HG03060 (cell line): ENCODE measurements around the gene VIPR2.

Experiments used
- ATAC-seq: cut with Tn5 transposase; IDR thresholded peaks from one replicate; pipeline ENCODE4 v1.9.1; 2021; ENCODE audit warnings: low read depth, moderate number of reproducible peaks; ENCODE audit not compliant: unreplicated experiment

The VIPR2 gene

DNA sequence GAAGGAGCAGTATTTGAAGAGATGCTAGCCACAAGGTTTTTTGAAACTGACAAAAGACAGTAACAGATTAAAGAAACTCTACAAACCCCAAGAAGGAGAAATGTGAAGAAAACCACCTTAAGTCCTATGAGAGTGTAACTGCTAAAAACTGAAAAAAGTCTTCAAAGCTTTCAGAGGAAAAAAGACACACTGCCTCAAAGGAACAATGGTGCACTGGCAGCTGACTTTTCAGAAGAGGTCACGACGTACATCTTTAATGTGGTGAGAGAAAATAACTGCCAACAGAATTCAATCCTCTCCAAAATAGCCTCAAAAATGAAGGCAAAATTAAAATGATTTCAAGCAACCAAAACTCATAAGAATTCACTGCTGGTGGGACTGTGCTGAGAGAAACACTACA is 94.0 kb downstream of the VIPR2 start:
- no peak for ATAC-seq

DNA sequence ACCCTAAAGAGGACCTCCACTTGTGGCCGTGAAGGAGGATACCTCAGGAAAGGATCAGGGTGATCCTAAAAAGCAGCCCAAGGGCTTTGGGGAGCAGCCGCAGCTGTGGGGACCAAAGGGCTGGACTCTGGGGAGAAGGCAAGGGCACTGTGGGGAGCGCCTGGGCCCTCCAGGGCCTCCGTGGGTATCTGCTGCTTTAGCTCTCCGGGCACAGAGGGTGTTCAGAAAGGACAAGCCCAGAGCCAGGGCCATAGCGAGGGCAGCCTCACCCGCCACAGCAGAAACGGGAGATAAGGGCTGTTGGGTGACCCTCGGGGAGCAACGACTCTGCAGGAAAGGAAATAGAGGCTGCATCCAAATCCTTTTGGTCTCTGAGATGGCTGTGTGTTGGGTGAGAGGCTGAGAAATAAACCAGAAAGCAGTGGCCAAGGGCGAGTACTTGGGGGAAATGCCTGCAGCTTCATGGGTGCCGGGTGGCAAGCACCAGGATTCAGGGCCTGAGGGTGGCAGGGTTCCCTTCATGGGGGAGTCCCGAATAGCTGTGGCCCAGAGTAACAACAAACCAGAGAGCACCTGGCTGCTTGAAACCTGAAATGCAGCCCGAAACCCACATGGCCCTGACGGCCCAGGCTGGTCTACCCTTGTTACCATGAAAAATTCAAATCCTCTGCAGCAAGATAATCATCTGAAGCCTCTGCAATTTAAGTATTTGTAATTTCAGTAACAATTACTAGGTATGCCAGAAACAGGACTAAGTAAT is 95.2 kb downstream of the VIPR2 start:
- ATAC-seq = no peak

DNA sequence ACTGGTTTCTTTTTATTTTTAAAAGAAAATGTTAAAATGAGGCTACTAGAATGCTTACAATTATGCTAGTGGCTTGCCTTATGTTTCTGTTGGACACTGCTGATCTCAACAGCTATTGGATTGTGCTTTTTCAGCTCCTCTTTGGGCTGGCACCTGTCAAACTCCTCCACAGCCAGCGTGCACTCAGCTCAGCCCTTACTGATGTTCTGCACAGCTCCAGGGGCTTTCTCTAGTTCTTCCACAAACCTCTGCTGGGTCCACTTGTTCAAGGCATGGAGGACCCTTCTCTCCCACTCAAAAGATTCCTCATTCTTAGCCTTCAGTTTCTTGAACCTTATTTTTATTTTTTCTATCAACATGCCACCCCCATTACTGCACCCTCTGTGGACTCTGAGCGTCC is 96.0 kb downstream of the VIPR2 start:
- ATAC-seq = no peak

DNA sequence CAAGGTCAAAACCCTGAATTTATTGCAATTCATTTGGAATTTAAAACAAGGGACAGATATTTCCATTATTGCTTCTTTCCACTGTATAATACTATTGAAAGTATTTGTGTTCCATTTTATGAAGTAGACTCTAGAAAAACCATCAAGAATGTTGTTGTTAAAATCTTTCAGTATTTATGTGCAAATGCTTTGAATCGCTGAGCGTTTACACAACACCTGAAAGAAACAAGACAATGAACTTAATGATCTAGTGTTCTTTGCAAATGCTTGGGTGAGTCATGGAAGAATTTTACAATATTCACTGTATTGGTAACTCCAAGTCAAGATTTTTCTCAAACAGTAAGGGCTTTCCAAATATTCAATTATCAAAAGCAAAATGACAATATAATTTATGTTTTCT is 97.1 kb downstream of the VIPR2 start:
- ATAC-seq = no peak

DNA sequence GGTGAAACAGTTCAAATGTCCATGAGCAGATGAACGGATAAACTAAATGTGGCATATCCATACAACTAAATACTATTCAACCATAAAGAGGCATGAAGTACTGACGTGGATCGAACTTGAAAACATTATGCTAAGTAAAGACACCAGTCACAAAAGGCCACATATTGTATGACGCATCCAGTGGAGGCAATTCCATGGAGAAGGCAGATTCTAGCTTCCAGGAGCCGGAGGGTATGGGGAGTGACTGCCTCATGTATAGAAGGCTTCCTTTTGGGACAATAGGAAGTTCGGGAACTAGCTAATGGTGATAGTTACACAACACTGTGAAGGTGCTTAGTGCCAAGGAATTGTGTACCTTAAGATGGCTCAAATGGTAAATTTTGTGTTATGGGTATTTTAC is 98.4 kb downstream of the VIPR2 start:
- ATAC-seq = no peak

DNA sequence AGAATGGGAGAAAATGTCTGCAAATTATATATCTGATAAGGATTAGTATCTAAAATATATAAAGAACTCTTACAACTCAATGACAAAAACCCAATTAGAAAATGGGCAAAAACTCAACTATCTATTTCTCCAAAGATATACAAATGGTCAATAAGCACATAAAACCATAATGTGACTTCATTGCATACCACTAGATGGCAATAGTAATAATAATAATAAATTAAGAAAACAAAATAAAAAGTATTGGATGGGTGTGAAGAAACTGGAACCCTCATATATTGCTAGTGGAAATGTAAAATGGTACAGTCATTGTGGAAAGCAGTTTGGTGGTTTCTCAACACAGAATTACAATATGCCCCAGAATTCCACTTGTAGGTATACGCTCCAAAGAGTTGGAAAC is 98.8 kb downstream of the VIPR2 start:
- ATAC-seq = no peak

DNA sequence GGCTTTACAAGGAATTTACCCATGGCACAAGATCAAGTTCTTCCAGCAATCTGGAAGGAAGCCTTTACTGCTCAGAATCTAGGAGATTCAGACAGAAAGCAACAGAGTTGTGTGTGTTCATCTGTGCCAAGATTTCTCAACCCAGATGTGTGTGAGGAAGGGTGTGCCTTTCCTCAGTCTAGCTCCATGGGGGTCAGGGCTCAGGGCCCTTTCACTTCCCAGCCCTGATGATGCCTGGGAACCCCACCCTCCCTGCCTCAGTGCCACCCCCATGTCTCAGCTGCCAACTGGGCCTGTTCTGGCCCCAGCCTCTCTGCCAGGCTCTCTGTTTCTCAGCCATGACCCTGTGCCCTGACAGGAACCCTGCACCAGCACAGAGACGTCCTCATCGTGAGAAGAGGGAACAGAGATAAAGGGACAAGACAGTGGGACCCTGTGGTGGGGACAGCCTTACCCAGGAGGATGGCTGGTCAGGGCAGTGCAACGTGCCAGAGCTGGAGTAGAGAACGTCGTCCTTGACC is 102.0 kb downstream of the VIPR2 start:
- ATAC-seq = no peak

DNA sequence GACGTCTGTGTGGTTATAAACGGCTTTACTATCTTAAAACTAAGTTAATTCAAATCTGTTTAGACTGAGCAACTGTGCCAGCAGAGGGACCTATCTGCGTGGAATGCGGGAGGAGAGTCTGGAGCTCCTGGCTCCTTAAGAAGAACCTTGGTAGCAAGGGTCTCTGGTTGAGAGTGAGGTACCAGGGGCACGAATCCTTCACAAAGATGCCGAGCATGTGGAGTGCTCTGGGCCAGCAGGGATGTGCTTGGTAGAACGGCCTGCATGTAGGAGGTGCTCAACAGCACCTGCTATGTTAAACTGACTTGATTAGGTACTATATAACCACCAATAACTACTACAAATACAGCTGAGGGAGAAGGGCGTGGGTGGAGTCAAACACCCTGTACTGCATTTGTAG is 102.6 kb downstream of the VIPR2 start:
- ATAC-seq = no peak

DNA sequence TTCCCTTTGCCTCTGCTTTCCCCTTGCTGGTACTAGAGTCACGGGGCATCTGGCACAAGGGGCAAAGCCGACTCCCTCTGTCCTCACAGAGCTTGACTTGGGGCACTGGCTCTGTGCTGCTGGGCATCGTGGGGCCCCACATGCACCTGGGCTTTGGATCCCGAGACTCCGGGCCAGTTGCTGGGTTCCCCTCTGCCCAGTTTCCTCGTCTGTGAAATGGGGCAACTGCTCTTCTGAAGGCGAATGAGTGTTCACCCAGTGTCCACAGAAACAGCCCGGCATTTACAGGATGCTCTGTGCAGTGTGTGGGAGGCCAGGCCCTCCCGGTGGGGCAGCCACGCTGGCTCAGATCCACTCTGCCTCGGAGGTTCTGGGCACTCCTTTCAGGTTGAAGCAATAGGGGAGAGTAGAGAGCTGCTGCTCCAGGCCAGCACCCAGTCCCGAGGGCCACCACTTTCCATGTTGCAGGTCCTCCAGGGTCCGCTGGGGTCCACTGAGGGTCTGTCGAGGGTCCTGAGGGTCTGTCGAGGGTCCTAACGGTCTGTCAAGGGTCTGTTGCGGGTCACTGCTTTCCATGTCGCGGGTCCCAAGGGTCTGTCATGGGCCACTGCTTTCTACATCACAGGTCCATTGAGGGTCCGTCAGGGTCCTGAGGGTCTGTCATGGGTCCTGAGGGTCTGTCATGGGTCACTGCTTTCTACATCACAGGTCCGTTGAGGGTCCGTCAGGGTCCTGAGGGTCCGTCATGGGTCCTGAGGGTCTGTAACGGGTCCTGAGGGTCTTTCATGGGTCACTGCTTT is 103.6 kb downstream of the VIPR2 start:
- no peak for ATAC-seq

DNA sequence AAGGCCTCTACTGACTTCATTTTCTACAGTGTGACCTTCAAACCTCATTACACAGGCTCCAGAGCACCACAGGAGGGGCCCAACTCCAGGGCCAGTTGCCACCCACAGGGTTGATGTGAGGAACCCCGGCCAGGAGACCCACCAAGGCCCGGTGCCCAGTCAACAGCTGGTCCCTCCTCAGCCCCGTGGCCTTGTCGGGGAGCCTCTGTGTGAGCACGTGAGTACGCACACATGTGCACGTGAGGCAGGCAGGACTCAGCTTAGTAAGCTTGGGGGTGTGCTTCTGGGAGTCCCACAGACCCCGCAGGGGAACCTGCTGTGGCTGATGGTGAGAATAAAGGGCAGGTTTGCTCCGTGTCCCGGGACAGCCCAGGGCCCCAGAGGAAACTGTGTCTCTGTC is 104.5 kb downstream of the VIPR2 start:
- no peak for ATAC-seq

DNA sequence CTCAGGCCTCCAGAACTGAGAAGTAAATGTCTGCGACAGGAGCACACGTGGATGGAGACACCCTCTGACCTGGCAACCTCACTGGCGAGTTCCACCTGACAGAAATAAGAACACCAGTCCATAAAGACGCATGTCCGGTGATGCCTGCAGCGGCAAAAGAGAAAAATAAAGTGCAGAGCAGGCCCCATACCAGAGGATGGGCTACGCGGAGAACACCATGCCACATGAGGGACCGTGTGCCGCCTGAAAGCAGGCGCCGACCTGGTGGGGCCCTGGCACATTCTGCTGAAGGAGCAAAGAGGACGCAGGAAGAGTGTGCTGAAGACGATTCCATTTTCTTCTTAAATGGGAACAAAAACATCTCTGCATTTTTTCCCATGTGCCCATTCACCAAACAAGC is 105.0 kb downstream of the VIPR2 start:
- no peak for ATAC-seq

DNA sequence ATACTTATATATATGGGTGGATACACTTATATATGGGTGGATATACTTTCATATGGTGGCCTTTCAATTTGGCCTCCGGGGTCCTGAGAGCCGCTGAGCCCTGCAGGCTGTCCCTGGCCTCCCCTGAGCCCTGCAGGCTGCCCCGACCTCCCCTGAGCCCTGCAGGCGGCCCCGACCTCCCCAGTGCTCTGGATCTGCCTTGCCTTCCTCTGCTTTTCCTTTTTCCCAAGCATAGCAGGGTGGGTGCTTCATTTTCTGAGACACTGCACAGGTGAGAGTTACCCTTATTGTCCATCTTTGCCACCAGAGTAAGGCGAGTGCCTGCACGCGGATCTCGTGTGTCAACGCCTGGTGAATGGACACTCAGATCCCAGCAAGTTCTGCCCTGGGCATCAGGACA is 106.6 kb downstream of the VIPR2 start:
- ATAC-seq = no peak

DNA sequence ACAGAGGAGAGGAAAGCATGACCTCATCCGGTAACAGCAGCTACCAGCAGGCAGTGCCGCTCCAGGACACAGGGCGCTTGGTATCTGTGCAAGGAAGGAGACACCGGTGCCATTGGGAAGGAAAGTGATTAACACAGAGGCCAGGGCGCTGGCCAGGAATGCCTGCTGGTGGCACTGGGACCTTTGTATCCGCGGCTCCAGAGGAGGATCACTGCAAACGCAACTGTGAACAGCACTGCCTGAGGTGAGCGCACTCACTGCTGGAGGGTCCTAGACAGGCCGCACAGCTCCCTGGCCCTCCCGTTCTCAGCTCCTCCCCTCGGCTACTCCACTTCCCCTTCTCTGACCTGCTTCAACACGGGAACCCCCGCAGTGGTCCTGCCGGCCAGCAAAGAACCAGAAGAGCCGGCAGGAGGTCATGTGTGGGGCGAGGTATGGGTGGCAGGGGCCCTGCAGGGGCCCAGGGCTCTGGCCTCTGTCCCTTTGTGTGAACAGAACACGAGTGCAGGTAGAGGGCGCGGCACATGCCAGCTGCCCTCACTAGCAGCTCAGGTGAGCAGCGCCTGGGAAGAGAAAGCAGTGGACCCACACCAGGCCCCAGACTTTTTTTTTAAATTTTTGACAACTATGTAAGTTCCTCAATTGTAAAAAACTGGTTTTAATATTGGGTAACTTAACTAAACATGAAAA is 107.6 kb downstream of the VIPR2 start:
- no peak for ATAC-seq

DNA sequence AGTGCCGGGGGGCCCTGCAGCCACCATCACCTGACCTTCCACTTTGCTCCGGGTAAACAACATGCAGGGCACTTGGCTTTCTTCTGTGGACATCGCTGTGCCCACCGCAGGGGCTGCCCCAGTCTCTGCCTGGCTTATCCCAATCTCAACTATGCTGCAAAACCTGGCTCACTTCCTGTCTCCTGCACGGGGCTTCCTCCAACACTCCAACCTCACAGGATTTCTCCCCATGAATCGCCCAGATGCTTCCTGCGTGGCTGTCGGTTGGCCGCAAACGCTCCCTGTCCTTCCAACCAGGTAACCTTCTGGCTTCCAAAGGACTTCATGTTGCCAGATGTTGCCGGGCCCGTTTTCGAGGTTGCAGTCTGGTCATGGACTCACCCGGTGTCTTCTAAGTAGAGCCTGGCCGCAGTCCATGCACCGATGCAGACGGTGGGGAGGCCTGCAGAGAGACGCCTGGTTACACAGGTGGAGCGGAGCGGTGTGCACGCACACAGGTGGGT is 109.0 kb downstream of the VIPR2 start:
- ATAC-seq = no peak

DNA sequence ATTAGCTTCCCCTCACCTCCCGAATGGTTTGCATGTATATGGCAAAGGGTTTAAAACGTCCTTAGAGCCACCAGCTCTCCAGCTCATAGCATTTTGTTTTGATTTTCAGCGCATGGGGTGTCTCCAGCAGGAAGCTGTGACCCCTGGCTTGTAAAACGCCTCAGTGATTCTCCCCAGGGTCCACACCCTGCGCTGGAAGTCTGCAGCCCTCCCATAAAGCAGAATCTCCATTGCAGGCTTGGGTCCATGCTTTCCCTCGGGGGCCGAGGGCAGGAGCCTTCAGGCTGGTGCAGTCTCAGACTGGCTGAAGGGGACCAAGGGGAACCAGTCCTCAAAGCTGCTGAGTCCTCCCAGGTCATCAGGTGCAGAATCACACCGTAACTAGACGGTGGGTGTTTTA is 109.7 kb downstream of the VIPR2 start:
- no peak for ATAC-seq

DNA sequence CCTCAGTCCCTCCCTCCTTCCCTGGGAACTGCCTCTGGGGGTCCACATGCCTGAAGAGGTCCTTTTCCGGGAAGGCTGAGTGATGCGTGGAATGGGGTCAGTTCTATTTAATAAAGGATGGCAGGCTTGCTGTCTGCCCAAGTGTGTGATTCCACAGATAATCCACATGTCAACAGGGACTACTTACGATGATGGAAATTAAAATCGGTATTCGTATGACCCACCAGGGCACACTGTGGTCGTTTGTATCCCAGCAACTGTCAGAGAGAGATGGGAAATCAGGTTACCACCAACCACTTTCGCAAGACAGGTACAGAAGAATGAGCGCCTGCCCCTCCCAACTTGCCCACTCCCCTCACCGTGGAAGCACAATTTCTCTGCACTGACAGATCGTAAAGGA is 110.3 kb downstream of the VIPR2 start:
- ATAC-seq = no peak

DNA sequence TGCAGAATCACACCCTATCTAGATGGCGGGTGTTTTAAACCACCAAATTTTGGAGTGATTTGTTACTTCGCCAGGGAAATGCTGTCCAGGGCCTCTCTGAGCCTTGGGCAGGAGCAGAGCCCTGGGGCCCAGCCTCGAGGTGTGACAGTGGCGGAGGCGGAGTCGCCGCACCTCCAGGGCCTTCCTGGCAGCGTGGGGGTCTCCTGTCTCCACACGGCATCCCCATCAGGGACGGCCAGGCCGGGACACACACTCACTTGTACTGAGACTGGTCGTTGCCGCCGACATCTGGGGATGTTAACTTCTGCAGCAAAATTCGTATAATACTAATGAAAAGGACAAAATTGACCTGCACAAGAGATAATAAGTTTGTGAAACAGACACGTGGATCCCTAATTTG is 110.7 kb downstream of the VIPR2 start:
- no peak for ATAC-seq

DNA sequence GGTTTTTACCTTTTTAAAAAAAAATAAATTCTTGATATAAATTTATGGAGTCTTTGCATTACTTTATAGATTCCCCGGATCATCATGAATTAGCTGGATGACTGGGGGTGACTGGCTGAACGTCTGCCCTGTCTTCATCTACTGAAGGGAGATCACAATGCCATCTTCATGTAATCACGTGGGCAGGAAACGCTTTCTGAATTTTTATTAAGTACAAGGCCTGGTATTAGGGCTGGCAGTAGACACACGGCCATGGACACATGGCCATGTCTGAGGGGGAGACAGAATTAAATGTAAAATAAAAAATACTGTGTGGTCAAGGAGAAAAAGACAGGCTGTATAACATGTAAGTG is 111.2 kb downstream of the VIPR2 start:
- no peak for ATAC-seq

DNA sequence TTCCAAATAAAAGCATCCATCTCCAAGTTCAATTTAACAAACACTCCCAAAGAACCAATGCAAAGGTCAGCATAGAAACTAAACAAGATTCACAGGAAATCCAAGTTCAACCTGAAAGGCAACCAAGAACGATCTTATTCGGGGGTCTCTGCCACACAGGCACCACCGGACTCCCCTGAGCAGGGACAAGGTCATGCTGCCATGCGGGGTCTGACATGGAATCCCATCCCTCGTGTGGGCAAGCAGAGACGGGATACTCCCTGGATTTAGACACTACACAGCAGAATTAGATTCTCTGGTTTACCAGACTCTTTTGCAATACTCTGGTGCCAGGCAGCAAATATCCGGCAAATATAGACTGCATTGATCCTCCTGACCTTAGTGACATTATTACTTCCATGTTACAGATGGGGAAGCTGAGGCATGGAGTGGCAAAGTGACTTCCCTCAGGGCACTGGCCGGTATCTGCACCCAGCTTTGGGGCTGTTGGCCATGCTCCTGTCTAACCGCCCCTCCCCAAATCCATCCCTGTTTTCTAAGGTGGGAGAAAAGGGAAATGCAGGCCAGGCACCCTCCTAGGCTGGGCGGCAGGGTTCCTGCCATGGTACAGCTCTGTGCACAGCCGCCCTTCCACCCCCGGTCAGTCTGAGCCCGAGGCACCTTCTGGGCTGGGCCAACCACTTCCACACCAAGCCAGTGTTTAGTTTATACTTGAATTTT is 111.8 kb downstream of the VIPR2 start:
- no peak for ATAC-seq

DNA sequence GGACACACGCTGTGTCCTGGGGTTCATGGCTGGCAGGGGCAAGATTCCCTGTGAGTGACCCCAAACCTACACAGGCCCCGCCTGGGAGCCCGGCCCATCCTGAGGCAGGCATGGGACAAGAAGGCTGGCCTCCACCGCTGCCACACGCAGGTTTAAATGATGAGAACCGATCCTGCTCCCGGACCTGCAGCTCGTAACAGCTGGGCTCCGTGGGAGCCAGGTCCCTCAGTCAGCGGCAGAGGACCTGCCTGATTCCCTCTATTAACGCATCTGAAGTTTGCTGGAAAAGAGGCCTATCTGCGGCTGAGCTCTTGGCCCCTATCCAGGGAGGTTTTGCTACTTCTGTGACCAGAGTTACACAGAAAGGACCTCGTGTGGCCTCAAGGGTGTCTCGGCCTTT is 112.3 kb downstream of the VIPR2 start:
- no peak for ATAC-seq

DNA sequence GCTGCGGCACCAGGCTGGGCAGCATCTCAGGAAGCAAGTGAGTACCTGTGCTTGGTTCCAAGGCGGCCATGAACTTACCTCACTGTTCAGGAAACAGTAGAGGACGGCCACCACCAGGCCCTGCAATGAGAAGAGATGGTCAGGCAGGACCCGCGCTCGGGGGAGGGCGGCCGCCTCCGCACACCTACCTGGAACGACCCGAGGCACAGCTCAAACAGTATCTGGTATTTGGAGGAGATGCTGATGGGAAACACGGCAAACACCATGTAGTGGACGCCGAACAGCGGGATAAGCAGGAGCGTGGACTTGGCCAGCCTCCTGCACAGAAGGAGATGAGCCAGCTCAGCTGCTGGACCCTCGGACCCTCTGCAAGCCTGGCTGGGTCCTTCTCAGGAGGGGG is 112.9 kb downstream of the VIPR2 start:
- ATAC-seq = no peak
